Omental fat pad (tissue), 4 donors: ENCODE data around the gene UBR4. TPM values are rescaled to one million over a fixed set of nuclear protein-coding genes. Genes with fewer than 3 reads are reported as not detected.

ENCODE experiments used
- ATAC-seq: fragments of 150-250 bp; one replicate; pipeline ENCODE4 v1.9.1; 2016; ENCODE audit warnings: mild to moderate bottlenecking, moderate library complexity; ENCODE audit not compliant: low FRiP score
- DNase-seq: peaks from one replicate; pipeline ENCODE4 v3.0.0-alpha.2; 2019; ENCODE audit warnings: low spot score
- CTCF ChIP-seq, 3 donors: fragments of 450-650 bp; IDR thresholded peaks; one replicate each; pipeline ENCODE4 v1.5.1; 2016 to 2017; ENCODE audit warnings: antibody characterized with exemption in 3 of 3, mild to moderate bottlenecking in 3 of 3, moderate library complexity in 2 of 3
- total RNA-seq, 4 donors: library from RNA; depleted of rRNA; stranded (reverse); fragments of >200 nt; gene quantifications; one replicate each; pipeline ENCODE4 v1.1.0, GENCODE V29; 2016

UBR4 gene
- total RNA-seq, 4 donors from 2014 or later: 125 to 164 (median 133) TPM

DNA sequence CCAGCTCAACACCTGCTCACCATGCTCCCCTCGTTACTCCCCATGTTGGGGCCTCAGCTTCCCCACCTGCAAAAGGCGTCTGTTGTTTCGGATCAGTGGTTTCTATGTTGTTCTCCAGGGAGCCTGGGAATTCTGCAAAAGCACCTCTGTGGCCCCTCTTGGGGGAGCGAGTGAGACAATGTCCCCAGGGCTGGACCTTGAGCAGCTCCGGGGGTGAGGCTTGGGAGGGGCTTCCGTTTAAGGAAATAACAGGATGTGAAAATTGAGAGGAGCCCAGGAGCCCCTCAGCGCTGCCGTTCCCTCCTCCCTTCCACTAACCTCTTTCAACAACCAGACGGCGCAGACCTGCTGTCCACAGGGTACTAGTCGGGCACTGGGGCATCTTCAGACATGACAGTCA lies 155.1 kb downstream of the UBR4 start:
- no peak for TF ChIP-seq CTCF (IDR thresholded peaks at IDR 0.05)
- ATAC-seq (no peak), DNase-seq (no peak)

GRCh38 chr1:19054216-19054615 lies 155.8 kb downstream of the UBR4 start:
- TF ChIP-seq CTCF (IDR thresholded peaks at IDR 0.05): no peak
- DNase-seq (no peak), ATAC-seq (no peak)

DNA sequence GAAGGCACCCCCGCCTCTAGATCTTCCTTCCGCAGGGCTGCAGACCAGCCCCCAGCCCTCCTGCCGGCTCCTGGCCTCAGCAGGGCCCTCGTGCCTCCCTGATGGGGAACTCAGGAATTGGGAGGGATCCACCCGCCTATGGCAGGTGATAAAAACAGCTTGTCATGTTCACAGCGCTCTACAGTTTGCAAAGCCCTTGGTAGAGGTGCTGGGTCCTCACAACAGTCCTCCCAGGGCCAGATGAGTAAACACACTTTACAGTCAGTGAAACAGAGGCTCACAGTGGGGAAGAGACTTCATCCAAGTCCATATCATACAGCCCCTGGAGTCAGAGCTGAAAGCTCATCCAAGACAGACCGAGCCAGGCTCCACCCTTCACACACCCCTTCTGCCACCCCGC lies 156.6 kb downstream of the UBR4 start:
- DNase-seq (no peak), ATAC-seq (no peak)
- no peak for TF ChIP-seq CTCF (IDR thresholded peaks at IDR 0.05)

GRCh38 chr1:19049798-19050197 lies 160.3 kb downstream of the UBR4 start:
- TF ChIP-seq CTCF (IDR thresholded peaks at IDR 0.05): no peak
- DNase-seq: no peak
- no peak for ATAC-seq

DNA sequence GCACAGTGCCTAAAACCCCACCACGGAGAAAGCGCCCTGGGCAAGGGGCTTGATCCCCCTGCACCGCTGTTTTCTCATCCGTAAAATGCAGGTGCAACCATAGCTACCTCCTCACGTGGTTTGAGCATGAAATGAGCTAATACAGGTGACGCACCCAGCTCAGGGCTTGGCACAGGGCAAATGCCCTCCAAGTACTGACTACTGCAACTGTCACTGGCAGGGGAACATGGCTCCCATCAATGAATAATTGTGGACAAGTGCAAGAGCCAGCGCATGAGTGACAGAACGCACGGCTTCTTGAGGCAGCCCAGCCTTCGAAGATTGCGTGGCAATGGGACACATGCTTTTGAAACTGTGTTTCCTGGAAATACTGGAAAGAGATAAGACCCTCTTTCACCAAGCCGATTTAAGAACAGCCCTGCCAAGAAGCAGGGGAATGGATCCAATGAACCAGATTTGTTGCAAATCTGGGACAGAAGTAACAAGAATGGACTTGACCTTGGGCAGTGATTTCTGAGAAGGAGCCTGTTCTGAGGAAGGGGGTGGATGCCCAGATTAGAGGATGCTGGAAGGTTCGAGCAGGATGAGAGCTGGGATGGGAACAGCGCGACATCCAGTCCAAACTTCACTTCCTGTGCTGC lies 160.8 kb downstream of the UBR4 start:
- DNase-seq (no peak), ATAC-seq (no peak)

DNA sequence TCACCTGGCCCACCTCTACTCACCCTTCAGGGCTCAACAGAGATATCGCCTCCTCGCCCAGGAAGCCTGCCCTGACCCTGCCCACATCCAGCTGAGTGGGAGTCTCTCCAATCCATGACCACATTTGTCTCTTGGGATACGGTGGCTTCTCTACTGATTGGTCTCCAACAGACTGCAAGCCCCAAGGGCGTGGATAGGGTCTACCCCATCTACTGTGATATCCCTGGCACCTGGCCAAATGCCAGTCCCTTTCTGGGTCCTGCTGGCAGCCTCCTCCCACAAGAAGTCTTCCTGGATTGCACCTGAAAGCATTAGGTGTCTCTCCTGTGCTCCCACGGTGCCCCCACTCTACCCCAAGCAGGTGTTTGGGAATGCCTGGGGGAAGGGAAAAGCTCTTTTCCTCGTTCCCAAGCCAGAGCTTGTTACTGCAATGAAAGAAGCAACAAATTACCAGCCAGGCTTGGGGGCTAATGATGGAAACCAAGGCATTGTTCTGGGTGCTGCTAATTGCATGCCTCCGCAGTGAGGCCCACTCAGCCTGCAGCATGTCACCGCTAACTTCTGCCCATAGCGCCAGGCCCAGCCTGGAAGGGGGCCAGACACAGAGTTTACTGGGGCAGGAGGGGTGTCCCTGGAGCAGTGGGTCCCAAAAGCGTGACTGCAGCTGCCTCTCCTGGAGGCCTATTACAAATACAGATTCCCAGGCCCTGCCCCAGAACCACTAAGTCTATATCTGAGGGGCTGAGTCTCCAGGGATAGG lies 162.9 kb downstream of the UBR4 start:
- DNase-seq: no peak
- TF ChIP-seq CTCF (IDR thresholded peaks at IDR 0.05): no peak
- ATAC-seq: no peak

More for the DNA sequence above, 160.8 kb downstream of the UBR4 start:
- no peak for TF ChIP-seq CTCF (IDR thresholded peaks at IDR 0.05)
